Measurements from ENCODE around the gene DOCK3. TPM values are rescaled to one million over a fixed set of nuclear protein-coding genes. Genes with fewer than 3 reads are reported as not detected.

Gene DOCK3
- polyA plus RNA-seq, 2 of the 4 experiments (the other 2 are of a cell fraction) = 0.40 to 0.46 TPM

DNA sequence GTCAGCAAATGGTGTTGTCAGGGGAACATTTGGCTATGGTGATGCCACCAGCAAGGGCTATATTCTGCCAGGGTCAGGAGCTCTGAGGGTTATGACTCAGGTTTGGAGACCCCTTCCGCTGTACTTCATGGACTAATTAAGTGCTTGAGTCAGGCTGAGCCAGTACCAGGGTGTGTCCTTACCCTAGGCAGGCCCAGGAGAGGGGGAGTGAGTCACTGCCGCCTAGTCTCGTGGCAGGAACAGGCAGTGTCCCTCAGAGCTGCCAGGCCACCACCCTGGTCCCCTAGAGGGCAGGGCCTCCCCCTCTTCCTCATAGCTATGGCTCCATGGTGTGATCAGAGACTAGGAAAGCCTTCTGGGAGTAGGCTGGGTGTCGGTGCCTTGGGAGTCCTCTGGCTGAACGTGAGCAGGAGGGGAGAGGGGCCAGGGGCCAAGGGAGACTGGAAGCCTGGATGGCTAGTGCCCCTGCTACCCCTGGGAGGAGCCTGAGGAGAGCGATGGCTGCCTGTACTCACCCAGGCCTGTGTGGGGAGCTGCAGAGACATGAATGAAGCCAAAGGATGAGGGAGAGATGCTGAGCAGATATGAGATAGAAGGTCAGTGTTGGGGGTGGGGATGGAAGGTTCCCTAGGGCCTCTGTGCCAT is 47.2 kb upstream of the DOCK3 start:
- FAIRE-seq (no peak), DNase-seq (ENCODE audit: low read depth in 1 of 2, low spot score in 1 of 2) (peak; percentile 40 to 56), ATAC-seq (peak; percentile 94 to 95)
- TF ChIP-seq ESRRA (IDR thresholded peaks at IDR 0.05; ENCODE audit: borderline replicate concordance, low read length) (no peak), FOSL2 (IDR thresholded peaks at IDR 0.05) (no peak), FOSL2 (CRISPR knock-in tag; IDR thresholded peaks at IDR 0.05) (0 out of 2 replicates have a peak, but pooled peaks have one; percentile 15), SMC3 (IDR thresholded peaks at IDR 0.05) (peak; percentile 23; the same call in 1 of the 3 replicates), RAD21 (conservative IDR thresholded peaks at IDR 0.05 in 1 of 2, IDR thresholded peaks at IDR 0.05 in 1 of 2) (peak; percentile 56 to 59), JUN (IDR thresholded peaks at IDR 0.05) (no peak), FOSB (CRISPR knock-in tag; IDR thresholded peaks at IDR 0.05) (no peak), JUNB (IDR thresholded peaks at IDR 0.05) (no peak)
- TF ChIP-seq, protein P1, sequence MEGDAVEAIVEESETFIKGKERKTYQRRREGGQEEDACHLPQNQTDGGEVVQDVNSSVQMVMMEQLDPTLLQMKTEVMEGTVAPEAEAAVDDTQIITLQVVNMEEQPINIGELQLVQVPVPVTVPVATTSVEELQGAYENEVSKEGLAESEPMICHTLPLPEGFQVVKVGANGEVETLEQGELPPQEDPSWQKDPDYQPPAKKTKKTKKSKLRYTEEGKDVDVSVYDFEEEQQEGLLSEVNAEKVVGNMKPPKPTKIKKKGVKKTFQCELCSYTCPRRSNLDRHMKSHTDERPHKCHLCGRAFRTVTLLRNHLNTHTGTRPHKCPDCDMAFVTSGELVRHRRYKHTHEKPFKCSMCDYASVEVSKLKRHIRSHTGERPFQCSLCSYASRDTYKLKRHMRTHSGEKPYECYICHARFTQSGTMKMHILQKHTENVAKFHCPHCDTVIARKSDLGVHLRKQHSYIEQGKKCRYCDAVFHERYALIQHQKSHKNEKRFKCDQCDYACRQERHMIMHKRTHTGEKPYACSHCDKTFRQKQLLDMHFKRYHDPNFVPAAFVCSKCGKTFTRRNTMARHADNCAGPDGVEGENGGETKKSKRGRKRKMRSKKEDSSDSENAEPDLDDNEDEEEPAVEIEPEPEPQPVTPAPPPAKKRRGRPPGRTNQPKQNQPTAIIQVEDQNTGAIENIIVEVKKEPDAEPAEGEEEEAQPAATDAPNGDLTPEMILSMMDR (IDR thresholded peaks at IDR 0.05) = peak; percentile 32; the same call in 2 of the 3 replicates
- peak overlapping the region; percentile 60 for H3K4me2 ChIP-seq
- WGBS (ENCODE audit: missing lambda C conversion rate) = 20% methylated on average over 4 of the region's 6 CpGs
- ChIA-PET POLR2A (interaction anchor here (0.8 kb wide), 1 partner anchor 758 kb away, joined by 3 read pairs; the partner anchor contains the start of gene MANF), CTCF (interaction anchor here (0.6 to 4.1 kb wide), 16 partner anchors 9 to 749 kb away, joined by 3 to 24 read pairs (median 4); partner anchors contain the start of genes DOCK3 and MAPKAPK3)
- H3K4me1 ChIP-seq = peaks cover 19% of the 10 kb centered on the region
- H3K4me3 ChIP-seq = no peak overlapping the region
- H3K9me3 ChIP-seq = no peaks in the 10 kb centered on the region
- peak overlapping the region; percentile 41 to 78; a peak in 5 of 6 replicates for H3K27ac ChIP-seq

DNA sequence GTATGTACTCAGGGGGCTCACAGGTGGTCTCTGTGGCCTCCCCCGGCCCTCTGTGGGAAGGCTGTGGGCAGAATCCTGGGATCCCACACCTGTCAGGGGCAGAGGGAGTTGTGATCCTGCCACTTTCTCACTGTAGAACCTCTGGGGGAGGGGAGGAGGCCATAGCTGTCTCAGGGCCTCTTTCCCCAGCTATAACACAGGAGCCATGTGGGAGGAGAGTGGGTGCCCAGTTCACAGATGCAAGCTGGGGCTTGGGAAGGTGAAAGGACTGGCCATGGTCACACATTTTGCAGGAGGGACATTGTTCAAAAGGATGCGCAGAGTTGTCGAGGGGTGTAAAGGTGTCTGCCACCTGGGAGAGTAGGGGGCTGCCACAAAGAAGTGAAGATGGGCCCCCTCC is 46.1 kb upstream of the DOCK3 start:
- no peak for DNase-seq (ENCODE audit: low read depth in 1 of 2, low spot score in 1 of 2)
- no peak overlapping the region; a peak in 1 of 6 replicates for H3K27ac ChIP-seq
- no peak for TF ChIP-seq FOSL2 (IDR thresholded peaks at IDR 0.05)
- TF ChIP-seq FOSL2 (CRISPR knock-in tag; IDR thresholded peaks at IDR 0.05) = no peak
- no peak for TF ChIP-seq HOXB13 (CRISPR knock-in tag; IDR thresholded peaks at IDR 0.05; ENCODE audit: low read depth)
- TF ChIP-seq, protein P2, sequence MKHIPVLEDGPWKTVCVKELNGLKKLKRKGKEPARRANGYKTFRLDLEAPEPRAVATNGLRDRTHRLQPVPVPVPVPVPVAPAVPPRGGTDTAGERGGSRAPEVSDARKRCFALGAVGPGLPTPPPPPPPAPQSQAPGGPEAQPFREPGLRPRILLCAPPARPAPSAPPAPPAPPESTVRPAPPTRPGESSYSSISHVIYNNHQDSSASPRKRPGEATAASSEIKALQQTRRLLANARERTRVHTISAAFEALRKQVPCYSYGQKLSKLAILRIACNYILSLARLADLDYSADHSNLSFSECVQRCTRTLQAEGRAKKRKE (CRISPR knock-in tag; IDR thresholded peaks at IDR 0.05; ENCODE audit: low read depth) = no peak
- no peak for TF ChIP-seq GATA3 (IDR thresholded peaks at IDR 0.05; ENCODE audit: borderline replicate concordance)
- TF ChIP-seq JUN (IDR thresholded peaks at IDR 0.05) = no peak
- TF ChIP-seq, protein P3, sequence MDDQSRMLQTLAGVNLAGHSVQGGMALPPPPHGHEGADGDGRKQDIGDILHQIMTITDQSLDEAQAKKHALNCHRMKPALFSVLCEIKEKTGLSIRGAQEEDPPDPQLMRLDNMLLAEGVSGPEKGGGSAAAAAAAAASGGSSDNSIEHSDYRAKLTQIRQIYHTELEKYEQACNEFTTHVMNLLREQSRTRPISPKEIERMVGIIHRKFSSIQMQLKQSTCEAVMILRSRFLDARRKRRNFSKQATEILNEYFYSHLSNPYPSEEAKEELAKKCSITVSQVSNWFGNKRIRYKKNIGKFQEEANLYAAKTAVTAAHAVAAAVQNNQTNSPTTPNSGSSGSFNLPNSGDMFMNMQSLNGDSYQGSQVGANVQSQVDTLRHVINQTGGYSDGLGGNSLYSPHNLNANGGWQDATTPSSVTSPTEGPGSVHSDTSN (IDR thresholded peaks at IDR 0.05) = no peak
- no peak for TF ChIP-seq KDM5A (IDR thresholded peaks at IDR 0.05)
- TF ChIP-seq MYC (IDR thresholded peaks at IDR 0.05; ENCODE audit: borderline replicate concordance, low read length) = no peak
- no peak for TF ChIP-seq CHD4 (IDR thresholded peaks at IDR 0.05; ENCODE audit: borderline replicate concordance)
- TF ChIP-seq, protein P4, sequence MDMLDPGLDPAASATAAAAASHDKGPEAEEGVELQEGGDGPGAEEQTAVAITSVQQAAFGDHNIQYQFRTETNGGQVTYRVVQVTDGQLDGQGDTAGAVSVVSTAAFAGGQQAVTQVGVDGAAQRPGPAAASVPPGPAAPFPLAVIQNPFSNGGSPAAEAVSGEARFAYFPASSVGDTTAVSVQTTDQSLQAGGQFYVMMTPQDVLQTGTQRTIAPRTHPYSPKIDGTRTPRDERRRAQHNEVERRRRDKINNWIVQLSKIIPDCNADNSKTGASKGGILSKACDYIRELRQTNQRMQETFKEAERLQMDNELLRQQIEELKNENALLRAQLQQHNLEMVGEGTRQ (IDR thresholded peaks at IDR 0.05) = no peak
- TF ChIP-seq JUNB (IDR thresholded peaks at IDR 0.05) = no peak
- no peak for TF ChIP-seq HOXB5 (CRISPR knock-in tag; IDR thresholded peaks at IDR 0.05)
- TF ChIP-seq ZNF302 (CRISPR knock-in tag; IDR thresholded peaks at IDR 0.05) = no peak
- no peak for TF ChIP-seq TFCP2L1 (CRISPR knock-in tag; IDR thresholded peaks at IDR 0.05)
- TF ChIP-seq RFX5 (IDR thresholded peaks at IDR 0.05) = no peak
- TF ChIP-seq FOXS1 (CRISPR knock-in tag; IDR thresholded peaks at IDR 0.05) = no peak
- no peak for TF ChIP-seq MAZ (IDR thresholded peaks at IDR 0.05; ENCODE audit: borderline replicate concordance, low read depth, low read length)
- TF ChIP-seq EHF (CRISPR knock-in tag; IDR thresholded peaks at IDR 0.05) = no peak
- no peak for TF ChIP-seq HOXA7 (CRISPR knock-in tag; IDR thresholded peaks at IDR 0.05)
- TF ChIP-seq, protein P5, sequence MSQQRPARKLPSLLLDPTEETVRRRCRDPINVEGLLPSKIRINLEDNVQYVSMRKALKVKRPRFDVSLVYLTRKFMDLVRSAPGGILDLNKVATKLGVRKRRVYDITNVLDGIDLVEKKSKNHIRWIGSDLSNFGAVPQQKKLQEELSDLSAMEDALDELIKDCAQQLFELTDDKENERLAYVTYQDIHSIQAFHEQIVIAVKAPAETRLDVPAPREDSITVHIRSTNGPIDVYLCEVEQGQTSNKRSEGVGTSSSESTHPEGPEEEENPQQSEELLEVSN (IDR thresholded peaks at IDR 0.05; ENCODE audit: borderline replicate concordance, low read depth) = no peak
- CTCF ChIA-PET = interaction anchor here (0.6 to 4.1 kb wide), 15 partner anchors 8 to 761 kb away, joined by 3 to 24 read pairs (median 4); partner anchors contain the start of genes DOCK3 and MAPKAPK3
- ATAC-seq = no peak
- POLR2A ChIA-PET = no interaction called here
- no peak overlapping the region for H3K4me3 ChIP-seq
- peaks cover 19% of the 10 kb centered on the region for H3K4me1 ChIP-seq
- no peak overlapping the region for H3K4me2 ChIP-seq
- H3K9me3 ChIP-seq = no peaks in the 10 kb centered on the region
- no peak for FAIRE-seq
- 88% methylated on average over 3 of the region's 3 CpGs for WGBS (ENCODE audit: missing lambda C conversion rate)

Measured in A549 (cell line).